WI38 (cell line): ENCODE data around the gene BID.

ENCODE experiments used
- H3K4me3 ChIP-seq: 2 replicates; pipeline ENCODE4 v1.5.1; 2011; ENCODE audit warnings: low read depth, mild to moderate bottlenecking, control low read depth, low read length
- CTCF ChIP-seq: IDR thresholded peaks from 2 replicates; pipeline ENCODE4 v1.5.1; 2012; ENCODE audit warnings: low read depth, mild to moderate bottlenecking, control low read depth, low read length

Gene BID

GRCh38 chr22:17810570-17811116 lies 36.4 kb upstream of the BID start:
- no peak for TF ChIP-seq CTCF

GRCh38 chr22:17808693-17809403 lies 34.6 kb upstream of the BID start:
- H3K4me3 ChIP-seq: no peak overlapping the region
- TF ChIP-seq CTCF: no peak

More at GRCh38 chr22:17810570-17811116, 36.4 kb upstream of the BID start:
- H3K4me3 ChIP-seq: no peak overlapping the region

GRCh38 chr22:17807578-17808410 lies 33.5 kb upstream of the BID start:
- no peak for TF ChIP-seq CTCF
- H3K4me3 ChIP-seq: no peak overlapping the region

- H3K4me3 ChIP-seq: no peak overlapping the region
- TF ChIP-seq CTCF: no peak
Measured at GRCh38 chr22:17807086-17807485, 32.8 kb upstream of the BID start.

GRCh38 chr22:17806437-17806836 lies 32.2 kb upstream of the BID start:
- H3K4me3 ChIP-seq: no peak overlapping the region
- no peak for TF ChIP-seq CTCF

- no peak overlapping the region for H3K4me3 ChIP-seq
- no peak for TF ChIP-seq CTCF
Measured at GRCh38 chr22:17804331-17805080, 30.2 kb upstream of the BID start.
